AG08395 (cell line): ENCODE data around the gene AFG3L2.
"Not testable (repeated sequence)": the region's sequence is repeated elsewhere in the genome, so short reads cannot be mapped to it uniquely, and the experiment has no call there.

Experiments
- DNase-seq: peaks from one replicate; pipeline ENCODE4 v3.0.0; 2012; ENCODE audit warnings: mixed read lengths, low spot score

AFG3L2 gene

DNA sequence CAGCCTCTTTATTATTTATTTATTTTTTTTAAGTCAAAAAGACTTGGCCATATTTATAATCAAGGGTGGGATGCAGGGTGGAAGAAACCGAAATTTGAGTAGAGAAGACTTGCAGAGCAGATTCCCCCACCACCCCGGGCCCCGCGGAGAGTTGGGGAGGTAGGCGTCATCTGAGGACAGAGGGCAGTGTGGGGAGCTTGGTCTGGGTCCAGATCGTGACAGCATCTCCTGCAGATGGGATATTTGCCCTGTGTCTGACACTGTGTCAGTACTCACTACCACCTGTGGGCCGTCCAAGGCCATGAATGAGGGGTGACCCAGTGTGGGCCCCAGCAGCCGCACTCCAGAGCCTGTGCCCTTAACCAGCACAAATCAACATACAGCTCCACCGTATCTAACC, 20.2 kb upstream of the AFG3L2 start:
- no peak for DNase-seq

DNA sequence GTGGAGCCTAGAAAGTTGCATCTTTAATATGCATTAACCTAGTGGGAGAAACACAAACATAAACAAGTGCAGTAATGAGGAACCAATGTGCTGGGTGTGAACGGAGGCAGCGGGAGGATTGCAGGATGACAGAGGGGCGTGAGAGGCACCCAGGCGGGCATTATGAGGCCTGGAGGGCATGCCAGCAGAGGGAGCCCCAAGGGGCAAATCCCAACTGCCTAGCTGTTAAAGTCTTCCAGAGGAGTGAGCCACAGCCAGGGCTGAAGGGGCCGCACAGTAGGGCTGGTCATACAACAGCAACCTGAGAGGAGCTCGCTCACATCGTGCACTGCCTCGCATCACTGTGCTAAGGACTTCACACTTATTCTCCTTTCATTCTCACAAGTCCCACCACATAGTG, 17.4 kb upstream of the AFG3L2 start:
- DNase-seq: no peak

DNA sequence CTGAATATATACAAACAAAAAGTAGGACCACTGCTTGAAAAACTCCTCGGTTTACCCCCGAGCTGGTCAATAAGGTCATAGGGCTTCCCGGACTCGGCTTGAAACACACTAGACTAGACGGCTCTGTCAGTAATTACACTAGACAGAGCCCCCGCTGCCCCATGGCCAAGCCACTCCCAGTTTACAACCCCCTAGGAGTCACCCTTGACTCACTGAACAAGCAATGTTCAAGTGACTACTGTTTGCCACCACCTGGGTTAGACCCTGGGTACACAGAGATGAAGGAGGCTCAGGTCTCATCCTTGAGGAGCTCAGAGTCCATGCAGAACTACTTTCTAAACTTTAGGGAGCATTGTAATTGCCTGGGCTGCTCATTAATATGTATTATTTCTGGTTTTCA, 17.0 kb upstream of the AFG3L2 start:
- no peak for DNase-seq

DNA sequence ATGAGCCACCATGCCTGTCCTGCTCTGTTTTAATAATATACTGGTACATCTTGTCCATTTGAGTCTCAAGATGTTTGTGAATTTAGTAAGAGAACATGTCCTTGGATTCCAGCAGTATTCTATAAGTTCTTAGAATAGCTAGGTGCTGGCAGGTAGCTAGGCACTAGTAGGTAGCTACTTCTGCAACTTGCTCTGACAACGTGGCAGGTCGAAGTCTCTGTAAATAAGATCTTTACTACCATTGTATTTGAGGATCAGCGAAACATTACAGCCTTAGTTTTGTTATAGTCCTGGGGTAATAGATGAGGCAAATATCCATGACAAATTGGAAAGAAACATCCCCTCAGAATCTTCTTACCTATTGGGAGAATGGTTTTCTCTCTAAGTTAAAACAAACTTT, 16.5 kb upstream of the AFG3L2 start:
- DNase-seq: no peak

DNA sequence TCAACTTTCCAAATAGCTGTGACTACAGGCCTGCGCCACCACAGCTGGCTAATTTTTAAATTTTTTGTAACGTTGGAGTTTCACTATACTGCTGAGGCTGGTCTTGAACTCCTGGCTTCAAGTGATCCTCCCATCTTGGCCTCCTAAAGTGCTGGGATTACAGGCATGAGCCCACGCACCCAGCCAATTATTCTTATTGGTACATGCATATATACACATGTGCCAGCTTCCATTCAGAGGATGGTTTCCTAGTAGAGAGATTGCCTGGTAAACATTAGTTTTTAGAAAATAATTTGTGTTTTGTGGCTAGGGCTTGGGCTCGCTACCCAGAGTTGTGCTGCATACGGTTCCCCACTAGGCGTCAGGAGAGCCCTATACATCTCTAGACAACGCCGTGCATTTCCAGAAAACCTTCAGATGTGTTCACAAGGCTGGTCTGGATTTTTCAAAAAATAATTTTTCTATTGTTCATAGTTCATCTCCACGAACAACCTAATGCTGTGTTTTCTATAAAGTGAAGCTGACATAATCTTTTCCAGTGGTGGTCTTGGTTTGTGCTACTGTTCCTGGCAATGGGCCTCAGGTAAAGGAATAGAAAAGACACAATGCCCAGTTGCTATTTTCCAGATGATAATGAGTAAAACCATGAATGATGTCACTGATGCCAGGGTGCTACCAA, 14.6 kb upstream of the AFG3L2 start:
- DNase-seq: peak; percentile 79

DNA sequence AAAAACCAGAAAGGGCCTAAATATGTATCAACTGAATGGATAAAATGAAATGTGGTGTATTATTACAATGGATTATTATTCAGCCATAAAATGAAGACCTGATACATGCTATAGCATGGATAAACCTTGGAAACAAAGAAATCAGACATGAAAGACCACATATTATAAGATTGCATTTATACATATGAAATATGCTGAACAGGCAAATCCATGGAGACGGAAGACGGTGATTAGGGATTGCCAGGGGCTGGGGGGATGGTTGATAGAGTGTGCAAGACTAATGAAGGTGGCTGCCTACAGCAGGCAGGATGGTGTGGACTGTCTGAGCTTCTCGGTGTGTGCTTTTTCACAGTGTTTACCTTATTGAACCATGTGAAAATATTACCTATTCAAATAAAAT, 11.4 kb upstream of the AFG3L2 start:
- DNase-seq: no peak

DNA sequence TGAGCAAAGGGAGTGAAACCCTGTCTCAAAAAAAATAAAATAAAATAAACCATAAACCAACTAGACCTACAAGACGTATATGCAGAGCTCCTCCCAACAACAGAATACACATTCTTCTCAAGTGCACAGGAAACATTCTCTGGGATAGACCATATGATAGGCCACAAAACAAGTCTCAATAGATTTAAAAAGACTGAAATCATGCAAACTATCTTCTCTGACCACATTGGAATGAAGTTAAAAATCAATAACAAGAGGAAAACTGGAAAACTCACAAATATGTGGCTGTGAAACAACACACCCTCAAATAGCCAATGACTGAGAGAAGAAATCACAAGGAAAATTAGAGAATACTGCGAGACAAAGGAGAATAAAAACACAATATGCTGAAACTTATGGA, 7.2 kb upstream of the AFG3L2 start:
- DNase-seq: no peak

DNA sequence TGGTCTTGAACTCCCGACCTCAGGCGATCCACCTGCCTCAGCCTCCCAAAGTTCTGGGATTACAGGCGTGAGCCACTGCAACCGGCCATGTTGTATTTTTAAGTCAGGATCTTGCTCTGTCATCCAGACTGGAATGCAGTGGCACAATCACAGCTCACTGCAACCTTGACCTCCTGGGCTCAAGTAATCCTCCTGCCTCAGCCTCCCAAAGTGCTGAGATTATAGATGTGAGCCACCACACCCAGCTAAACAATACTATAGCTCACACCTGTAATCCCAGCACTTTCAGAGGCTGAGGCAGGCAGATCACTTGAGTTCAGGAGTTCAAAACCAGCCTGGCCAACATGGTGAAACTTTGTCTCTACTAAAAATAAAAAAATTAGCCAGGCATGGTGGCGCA, 6.7 kb upstream of the AFG3L2 start:
- not testable (repeated sequence) for DNase-seq

DNA sequence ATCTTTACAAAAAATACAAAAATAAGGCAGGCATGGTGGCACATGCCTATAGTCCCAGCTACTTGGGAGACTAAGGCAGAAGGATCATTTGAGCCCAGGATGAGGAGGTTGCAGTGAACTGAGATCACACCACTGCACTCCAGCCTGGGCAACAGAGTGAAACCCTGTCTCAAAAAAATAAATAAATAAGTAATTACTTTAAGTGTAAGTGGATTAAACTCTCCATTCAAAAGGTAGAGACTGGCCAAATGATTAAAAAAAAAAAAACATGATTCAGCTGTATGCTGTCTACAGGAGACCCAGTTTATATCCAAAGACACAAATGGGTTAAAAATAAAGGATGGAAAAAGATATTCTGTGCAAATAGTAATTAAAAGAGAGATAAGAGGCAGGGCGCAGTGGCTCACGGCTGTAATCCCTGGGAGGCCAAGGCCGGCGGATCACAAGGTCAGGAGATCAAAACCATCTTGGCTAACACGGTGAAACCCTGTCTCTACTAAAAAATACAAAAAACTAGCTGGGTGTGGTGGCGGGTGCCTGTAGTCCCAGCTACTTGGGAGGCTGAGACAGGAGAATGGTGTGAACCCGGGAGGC, 5.3 kb upstream of the AFG3L2 start:
- not testable (repeated sequence) for DNase-seq

DNA sequence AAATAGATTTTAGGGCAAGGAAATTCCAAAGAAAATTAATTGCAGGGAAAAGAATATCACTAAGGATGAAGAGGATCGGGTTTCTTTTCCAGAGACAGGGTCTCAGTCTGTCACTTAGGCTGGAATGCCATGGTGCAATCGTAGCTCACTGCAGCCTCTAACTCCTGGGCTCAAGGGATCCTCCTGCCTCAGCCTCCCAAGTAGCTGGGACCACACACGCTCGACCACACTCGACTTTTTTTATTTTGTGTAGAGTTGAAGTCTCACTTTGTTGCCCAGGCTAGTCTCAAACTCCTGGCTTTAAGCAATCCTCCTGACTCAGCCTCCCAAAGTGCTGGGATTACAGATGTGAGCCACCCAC, 1.2 kb upstream of the AFG3L2 start:
- DNase-seq: not testable (repeated sequence)

DNA sequence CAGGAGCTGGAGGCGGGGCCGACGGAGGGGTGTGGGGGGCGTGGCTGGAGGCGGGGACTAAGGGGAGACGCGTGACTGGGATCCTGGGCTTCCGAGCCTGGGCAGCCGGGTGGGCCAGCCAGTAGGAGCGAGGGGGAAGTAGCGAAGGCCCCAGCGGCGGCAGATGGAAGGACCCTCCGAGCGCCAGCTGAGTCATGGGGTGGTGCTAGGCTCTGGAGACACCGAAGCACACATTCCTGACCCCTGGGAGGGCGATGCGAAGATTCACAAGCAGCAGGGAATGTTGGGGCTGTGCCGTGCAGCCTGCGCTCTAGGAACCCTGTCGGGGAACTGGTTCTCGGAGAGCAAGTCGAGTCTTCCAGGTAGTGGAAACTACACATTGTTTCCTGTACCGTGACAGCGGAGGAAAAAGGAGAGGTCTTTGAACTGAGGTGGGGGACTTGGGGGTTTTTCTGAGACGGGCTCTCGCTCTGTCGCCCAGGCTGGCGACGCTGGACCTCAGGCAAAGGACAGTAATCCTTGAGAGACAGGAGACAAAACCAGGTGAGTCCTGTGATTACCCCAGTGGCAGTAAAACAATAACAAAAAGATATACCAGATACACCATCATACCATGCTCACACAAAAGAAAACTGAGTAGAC, 650 bp upstream of the AFG3L2 start:
- DNase-seq: no peak

DNA sequence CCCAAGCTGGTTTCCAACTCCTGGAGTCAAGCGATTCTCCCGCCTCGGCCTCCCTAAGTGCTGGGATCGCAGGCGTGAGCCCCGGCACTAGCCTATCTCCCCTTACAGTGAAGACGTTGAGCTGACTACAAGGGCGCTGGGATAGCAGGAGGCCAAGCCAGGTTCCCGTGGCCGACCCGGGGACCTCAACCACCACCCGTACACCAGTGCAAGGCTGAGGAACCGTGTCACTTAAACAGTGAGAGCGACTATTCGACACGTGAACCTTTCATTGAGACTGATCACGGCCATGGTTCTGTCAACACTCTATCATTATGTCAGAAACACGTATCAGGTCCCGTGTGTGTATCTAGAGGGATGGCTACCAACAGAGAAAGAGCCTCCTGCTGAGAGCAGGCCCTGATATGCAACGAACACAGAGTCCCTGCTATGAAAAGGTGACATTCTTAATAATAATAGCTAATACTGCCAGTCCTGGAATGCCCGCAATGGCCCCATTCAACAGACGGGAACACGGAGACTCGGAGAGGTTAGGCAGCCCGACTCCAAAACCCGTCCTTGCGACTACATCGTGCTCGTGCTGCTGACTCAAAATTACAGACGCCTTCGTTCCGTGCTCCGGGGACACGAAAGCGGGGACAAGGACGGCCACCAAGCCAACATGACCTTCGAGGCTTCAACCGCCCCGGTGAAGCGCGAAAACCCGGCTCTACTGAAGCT, 833 bp downstream of the AFG3L2 start:
- DNase-seq: no peak

DNA sequence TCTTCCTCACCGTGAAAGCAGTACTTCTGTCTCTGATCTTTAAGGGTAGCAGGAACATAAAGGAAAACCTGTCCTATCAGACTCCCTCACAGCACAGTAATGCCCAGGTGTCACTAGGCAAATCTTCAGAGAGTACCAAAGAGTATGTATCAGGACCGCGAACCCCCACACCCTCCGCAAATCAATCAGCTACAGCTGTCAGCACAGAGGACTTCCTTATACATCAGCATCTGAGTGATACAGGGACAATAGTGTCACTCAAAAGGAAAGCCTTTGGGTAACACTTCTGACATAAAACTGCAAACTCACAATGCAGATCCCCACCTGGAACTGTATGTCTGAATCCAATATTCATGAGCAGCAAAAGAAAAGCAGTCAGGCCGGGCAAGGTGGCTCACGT, 2.6 kb downstream of the AFG3L2 start:
- DNase-seq: no peak

DNA sequence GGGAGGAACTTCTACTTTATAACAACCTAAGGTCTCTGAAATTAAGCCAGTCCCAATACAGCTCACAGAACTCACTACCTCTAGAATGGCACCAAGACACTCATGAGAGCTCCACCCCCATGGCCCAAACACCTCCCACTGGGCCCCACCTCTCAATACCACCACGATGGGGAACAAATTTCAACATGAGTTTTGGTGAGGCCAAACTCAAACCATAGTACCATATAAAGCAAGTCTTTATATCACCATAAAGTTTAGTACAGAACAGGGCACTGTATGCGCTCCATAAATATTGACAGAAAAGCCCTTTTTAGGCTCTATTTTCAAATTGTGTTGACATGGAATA, 3.3 kb downstream of the AFG3L2 start:
- no peak for DNase-seq

DNA sequence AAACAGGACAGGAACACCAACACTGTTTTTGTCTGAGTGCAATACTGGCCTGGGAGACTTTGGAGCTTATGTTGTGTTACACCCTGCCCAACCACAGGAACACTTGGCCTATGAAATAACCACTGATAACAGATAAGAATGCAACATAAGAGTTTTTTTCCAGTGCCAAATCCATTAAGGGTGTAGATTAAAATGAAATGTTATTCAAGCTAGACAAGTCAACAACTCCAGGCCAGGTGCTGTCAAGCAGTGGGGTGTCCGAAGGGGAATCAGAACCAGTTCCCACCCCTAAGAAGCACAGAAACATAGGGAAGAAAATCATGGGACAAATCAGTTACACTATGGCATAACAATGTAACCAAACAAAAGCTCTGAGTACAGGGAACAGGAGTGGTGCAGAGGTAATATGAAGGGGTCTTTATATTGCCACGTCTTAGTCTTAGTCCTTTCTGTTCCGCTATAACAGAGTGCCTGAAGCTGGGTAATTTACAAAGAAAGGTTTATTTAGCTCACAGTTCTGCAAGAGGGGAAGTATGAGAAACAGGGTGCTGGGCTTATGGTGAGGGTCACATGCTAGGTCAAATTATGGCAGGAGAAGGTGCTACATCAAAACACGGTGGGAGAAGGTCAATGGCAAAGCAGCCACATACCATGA, 3.8 kb downstream of the AFG3L2 start:
- DNase-seq: no peak

DNA sequence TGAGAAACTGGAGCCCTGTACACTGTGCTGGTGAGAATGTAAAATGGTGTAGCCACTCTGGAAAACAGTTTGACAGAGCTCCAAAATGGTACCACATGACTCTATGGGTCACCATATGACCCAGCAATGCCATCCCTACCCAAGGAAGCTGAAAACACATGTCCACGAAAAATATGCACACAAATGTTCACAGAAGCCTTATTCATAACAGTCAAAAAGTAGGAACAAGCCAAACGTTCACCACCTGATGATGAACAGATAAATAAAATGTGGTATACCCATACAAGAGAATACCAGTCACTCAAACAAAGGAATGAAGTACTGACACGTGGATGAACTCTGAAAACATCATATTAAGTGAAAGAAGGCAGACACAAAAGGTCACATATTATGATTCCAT, 4.6 kb downstream of the AFG3L2 start:
- DNase-seq: no peak

DNA sequence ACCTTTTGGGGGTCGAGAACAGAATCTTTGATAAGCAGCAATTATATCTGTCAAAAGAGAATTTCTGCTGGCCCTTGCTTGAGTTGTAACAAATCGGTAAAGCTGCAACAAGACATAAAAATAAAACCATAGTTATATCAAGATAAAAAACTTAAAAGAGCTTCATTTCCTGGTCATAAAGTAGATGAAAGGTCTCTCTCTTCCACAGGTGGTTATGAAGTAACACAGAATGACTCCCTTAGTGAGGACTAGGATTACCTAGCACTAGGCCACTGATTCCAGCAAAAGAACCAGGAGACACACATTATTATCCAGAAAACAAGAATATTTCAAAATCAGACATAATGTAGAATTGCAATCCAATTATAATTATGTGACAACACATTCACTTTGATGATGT, 5.4 kb downstream of the AFG3L2 start:
- DNase-seq: no peak

DNA sequence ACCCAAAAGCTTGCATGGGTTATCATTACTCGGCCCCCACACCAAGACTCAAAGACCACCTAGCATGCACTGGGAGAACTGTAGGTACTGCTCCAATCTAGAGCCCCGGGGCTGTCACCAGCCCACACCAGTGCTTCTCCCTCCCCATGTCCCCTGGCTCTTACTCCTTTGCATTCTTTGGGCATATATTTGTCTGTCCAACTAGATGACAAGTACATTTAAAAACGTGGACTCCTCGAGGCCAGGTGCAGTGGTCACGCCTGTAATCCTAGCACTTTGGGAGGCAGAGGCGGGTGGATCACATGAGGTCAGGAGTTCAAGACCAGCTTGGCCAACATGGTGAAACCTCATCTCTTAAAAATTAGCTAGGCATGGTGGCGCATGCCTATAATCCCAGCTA, 7.8 kb downstream of the AFG3L2 start:
- DNase-seq: no peak

DNA sequence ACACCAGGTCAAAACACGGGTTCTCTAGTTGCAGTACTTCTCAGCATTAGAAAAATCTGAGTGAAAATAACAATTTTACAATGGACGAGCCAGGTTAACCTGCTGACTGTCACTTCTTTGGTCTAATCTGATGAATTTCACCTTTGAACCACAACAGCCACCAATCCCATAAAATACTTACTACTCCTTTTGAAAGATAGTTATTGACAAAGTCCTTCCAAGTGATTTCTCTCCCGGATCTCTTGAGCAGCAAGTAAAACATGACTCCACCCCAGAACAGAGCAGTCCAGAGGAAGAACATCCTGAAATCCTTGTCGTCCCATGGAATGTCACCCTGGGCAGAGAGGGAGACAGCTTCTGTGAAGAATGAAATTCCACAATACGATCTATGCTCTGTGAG, 10.2 kb downstream of the AFG3L2 start:
- DNase-seq: no peak

DNA sequence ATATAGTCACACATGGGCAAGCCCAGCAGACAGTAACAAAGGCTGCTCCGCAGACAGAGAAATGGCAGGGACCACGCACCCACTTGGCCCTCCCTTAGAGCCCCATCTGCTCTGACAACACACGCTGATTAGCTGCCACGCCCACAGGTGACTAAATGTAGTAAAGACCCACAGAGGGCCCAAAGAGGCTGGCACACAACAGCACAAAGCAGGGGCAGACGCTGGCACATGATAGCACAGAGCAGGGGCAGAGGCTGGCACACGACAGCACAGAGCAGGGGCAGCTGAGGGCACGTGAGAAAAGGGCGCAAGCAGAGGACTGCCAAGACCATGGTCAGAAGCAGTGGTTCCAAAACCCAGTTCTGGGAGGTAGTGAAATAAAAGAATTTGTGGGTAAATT, 10.6 kb downstream of the AFG3L2 start:
- no peak for DNase-seq

DNA sequence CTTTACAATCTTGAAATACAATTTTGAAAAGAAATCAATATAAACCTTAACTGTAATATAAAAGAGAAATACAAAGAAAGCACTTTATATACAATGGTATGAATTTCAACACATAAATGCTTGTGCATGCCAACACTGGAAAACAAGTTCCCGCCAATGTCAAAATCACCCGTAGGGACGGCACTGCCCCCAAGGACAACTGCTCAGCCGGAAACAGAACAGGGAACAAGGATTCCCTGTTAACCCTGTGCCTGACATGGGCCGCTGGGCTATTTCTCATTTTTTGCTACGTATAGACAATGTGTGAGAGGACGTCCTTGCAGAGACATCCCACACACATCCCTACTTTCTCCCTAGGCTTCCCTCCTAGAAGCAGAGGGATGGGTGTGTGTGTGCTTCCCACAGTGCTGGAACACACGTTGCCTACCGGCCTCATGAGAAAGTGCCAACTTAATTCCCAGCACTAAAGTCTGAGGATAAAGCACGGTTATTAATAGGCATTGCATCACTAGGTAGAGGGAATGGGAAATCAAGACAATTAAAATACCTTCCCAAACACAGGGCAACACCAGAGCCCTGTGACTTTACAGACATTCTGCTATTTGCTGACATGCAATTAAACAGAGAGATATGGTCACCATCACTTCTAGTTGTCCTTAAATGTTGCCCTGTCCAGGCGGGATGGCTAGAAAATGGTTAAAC, 14.4 kb downstream of the AFG3L2 start:
- DNase-seq: no peak

DNA sequence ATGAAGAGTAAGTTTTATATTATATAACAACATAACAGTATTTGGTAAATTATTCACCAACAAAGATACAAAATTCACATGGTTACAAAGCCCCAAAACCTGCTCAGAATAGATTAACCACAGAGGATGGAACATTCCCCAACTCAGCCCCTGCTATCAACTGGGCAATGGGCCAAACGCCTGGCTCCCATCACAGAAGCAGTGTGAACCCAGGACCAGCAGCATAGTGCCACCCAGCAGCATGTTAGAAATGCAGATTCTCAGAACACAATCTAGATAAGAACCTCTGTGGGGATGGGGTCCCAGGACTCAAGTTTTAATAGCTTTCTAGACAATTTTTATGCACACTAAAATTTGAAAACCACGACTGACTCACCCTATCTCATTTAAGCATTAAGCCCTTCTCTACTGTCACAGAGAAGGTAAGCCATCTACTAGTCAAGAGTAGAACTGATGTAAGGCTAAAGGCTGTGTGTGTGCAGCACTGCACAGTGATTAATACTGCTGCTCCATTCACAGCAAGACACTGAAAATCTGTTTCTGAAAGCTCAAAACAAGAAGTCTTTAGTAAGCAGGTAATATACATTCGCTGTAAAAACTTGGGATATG, 15.2 kb downstream of the AFG3L2 start:
- DNase-seq: no peak
